HepG2 (cell line): ENCODE results near the gene ANXA7. TPM values are rescaled to one million over a fixed set of nuclear protein-coding genes. Genes with fewer than 3 reads are reported as not detected.

Source experiments
- ATAC-seq: fragments of 200-7000 bp; cut with Tn5 transposase; 3 replicates; pipeline ENCODE4 v1.9.1; 2020; ENCODE audit warnings: mild to moderate bottlenecking, moderate library complexity
- BruUV-seq: library from RNA; stranded (reverse); fragments of 400-500 nt; replicated peaks from 2 replicates; lab custom pipeline; 2021; lab: Mats Ljungman, UMichigan
- CTCF ChIA-PET: fragments of 300-600 bp; formaldehyde crosslinking; extraction: SDS; loops from one replicate; lab custom pipeline; 2021; ENCODE audit warnings: low total read pairs, inconsistent platforms, low intra/inter-chr PET ratio; lab: Yijun Ruan, JAX
- POLR2A ChIA-PET: fragments of 350-600 bp; sonication (Branson Sonifier 250); formaldehyde crosslinking; loops from one replicate; lab custom pipeline; 2020; ENCODE audit warnings: antibody characterized with exemption, inconsistent platforms; lab: Yijun Ruan, JAX
- DNase-seq: peaks from one replicate; pipeline ENCODE4 v3.0.0-alpha.2; 2015; ENCODE audit warnings: low spot score
- FAIRE-seq: peaks from 3 replicates; lab custom pipeline; 2011; peaks lifted over from hg19 to GRCh38; lab: Jason Lieb, UNC
- H2AFZ ChIP-seq: one replicate; pipeline ENCODE4 v1.6.1; 2011; ENCODE audit warnings: low read length, inconsistent platforms
- H3K27ac ChIP-seq: fragments of 300-600 bp; 3 replicates; pipeline ENCODE4 v1.8.0; 2011; ENCODE audit warnings: mixed run types, mild to moderate bottlenecking, mixed read lengths, low read length, inconsistent platforms; ENCODE audit not compliant: insufficient read depth; ENCODE audit errors: extremely low read length
- H3K27me3 ChIP-seq, 2 experiments: fragments of 200-600 bp in 1 of 2; 2 replicates in 1 of 2; 3 replicates in 1 of 2; pipeline versions ENCODE4 v1.6.0 to v1.8.0; 2011; ENCODE audit warnings: low read length in 2 of 2, mild to moderate bottlenecking in 2 of 2, moderate library complexity in 2 of 2, inconsistent platforms in 1 of 2; ENCODE audit not compliant: insufficient read depth in 2 of 2, control insufficient read depth in 1 of 2
- H3K36me3 ChIP-seq, 2 experiments: fragments of 200-600 bp in 1 of 2; replicated peaks in 1 of 2; 2 replicates in 1 of 2; 3 replicates in 1 of 2; pipeline versions ENCODE4 v1.5.1 to v1.8.0; 2011; ENCODE audit warnings: low read length in 2 of 2, inconsistent platforms in 1 of 2; ENCODE audit not compliant: insufficient read depth in 2 of 2, control insufficient read depth in 1 of 2
- H3K4me1 ChIP-seq: 2 replicates; pipeline ENCODE4 v1.5.1; 2012; ENCODE audit warnings: low read length, inconsistent platforms; ENCODE audit not compliant: insufficient read depth
- H3K4me2 ChIP-seq: 2 replicates; pipeline ENCODE4 v1.6.0; 2011; ENCODE audit warnings: low read depth, low read length, inconsistent platforms
- H3K4me3 ChIP-seq, 3 experiments: fragments of 200-600 bp in 1 of 3; sonication (generic), shearing (Covaris generic) in 1 of 3; replicated peaks in 1 of 3; 2 replicates each; pipeline ENCODE4 v1.5.1; 2011 to 2016; ENCODE audit warnings: low read length in 3 of 3, inconsistent platforms in 2 of 3, low read depth in 2 of 3, mild to moderate bottlenecking in 2 of 3, control low read depth in 1 of 3, mixed read lengths in 1 of 3; ENCODE audit not compliant: insufficient read depth in 1 of 3
- H3K79me2 ChIP-seq: one replicate; pipeline ENCODE4 v1.6.1; 2011; ENCODE audit warnings: low read length, inconsistent platforms; ENCODE audit not compliant: insufficient read depth
- H3K9ac ChIP-seq: 2 replicates; pipeline ENCODE4 v1.6.0; 2011; ENCODE audit warnings: mild to moderate bottlenecking, low read depth, low read length, inconsistent platforms; ENCODE audit not compliant: insufficient read depth
- H3K9me3 ChIP-seq: 2 replicates; pipeline ENCODE4 v1.5.1; 2012; ENCODE audit warnings: mild to moderate bottlenecking, low read length
- H4K20me1 ChIP-seq: 2 replicates; pipeline ENCODE4 v1.6.0; 2011; ENCODE audit warnings: inconsistent platforms, mild to moderate bottlenecking, low read length, moderate library complexity; ENCODE audit not compliant: insufficient read depth
- ATF4 ChIP-seq, 2 experiments: fragments of 450-650 bp in 1 of 2; sonication (generic) in 1 of 2; formaldehyde crosslinking; IDR thresholded peaks; 2 replicates each; pipeline versions ENCODE4 v1.5.0 to v1.8.0; 2020 to 2022; ENCODE audit warnings: mild to moderate bottlenecking in 1 of 2, missing genetic modification reagents in 1 of 2
- CBX2 ChIP-seq, 2 experiments: fragments of 200-600 bp in 1 of 2; sonication (generic); formaldehyde crosslinking in 1 of 2; IDR thresholded peaks; 2 replicates each; pipeline versions ENCODE4 v1.7.0 to v1.8.1; 2018 to 2022; ENCODE audit warnings: low read depth in 2 of 2, low read length in 1 of 2, mild to moderate bottlenecking in 1 of 2, missing genetic modification reagents in 1 of 2
- MTF1 ChIP-seq: sonication (generic); formaldehyde crosslinking; IDR thresholded peaks from 2 replicates; pipeline ENCODE4 v1.5.0; 2020; ENCODE audit warnings: missing genetic modification reagents
- NFKBIZ ChIP-seq: IDR thresholded peaks from 2 replicates; pipeline ENCODE4 v1.6.1; 2018; ENCODE audit warnings: missing genetic modification reagents, missing compliant biosample characterization
- PBX3 ChIP-seq: sonication (generic); formaldehyde crosslinking; IDR thresholded peaks from 2 replicates; pipeline ENCODE4 v1.8.1; 2023; ENCODE audit warnings: missing genetic modification reagents, inconsistent platforms, borderline replicate concordance
- PPARG ChIP-seq: conservative IDR thresholded peaks from 2 replicates; pipeline ENCODE4 v1.6.1; 2016; ENCODE audit warnings: missing biosample characterization, missing genetic modification reagents
- REPIN1 ChIP-seq: sonication (generic); formaldehyde crosslinking; IDR thresholded peaks from 2 replicates; pipeline ENCODE4 v1.8.0; 2022; ENCODE audit warnings: missing genetic modification reagents, low read depth, mild to moderate bottlenecking, borderline replicate concordance
- U2AF2 ChIP-seq: fragments of 200-400 bp; formaldehyde crosslinking; IDR thresholded peaks from 2 replicates; pipeline ENCODE4 v1.6.1; 2017; ENCODE audit warnings: low read depth, mild to moderate bottlenecking, low read length
- ZNF317 ChIP-seq: sonication (generic); formaldehyde crosslinking; IDR thresholded peaks from 2 replicates; pipeline ENCODE4 v1.5.0; 2020; ENCODE audit warnings: mild to moderate bottlenecking, missing genetic modification reagents
- ZNF350 ChIP-seq: sonication (generic); formaldehyde crosslinking; IDR thresholded peaks from 2 replicates; pipeline ENCODE4 v1.4.0; 2020; ENCODE audit warnings: mild to moderate bottlenecking, low read depth, missing genetic modification reagents, borderline replicate concordance
- ZNF441 ChIP-seq: sonication (generic); formaldehyde crosslinking; IDR thresholded peaks from 2 replicates; pipeline ENCODE4 v1.7.0; 2021; ENCODE audit warnings: missing genetic modification reagents, borderline replicate concordance
- ZNF564 ChIP-seq: sonication (generic); formaldehyde crosslinking; IDR thresholded peaks from 2 replicates; pipeline ENCODE4 v1.8.1; 2023; ENCODE audit warnings: mild to moderate bottlenecking, missing genetic modification reagents
- ZNF670 ChIP-seq: sonication (generic); formaldehyde crosslinking; IDR thresholded peaks from 2 replicates; pipeline ENCODE4 v1.8.0; 2022; ENCODE audit warnings: mild to moderate bottlenecking, missing genetic modification reagents, borderline replicate concordance
- WGBS: methylation state at CpG from one replicate; pipeline ENCODE4 v1.1.6; 2017; ENCODE audit warnings: low lambda C conversion rate; 5-methylcytosine and 5-hydroxymethylcytosine counted together
- in situ Hi-C: cut with HindIII; loops from 2 replicates; pipeline ENCODE4 v1.10.0; 2017; ENCODE audit warnings: low pct_unique_long_range_greater_than_20kb; ENCODE audit not compliant: extremely low pct_ligation_motif_present
- intact Hi-C: fragments of 100-400 bp; cut with micrococcal nuclease; formaldehyde crosslinking; loops from one replicate; pipeline ENCODE4 v1.10.0; 2022; ENCODE audit not compliant: unreplicated experiment
- polyA plus RNA-seq, 8 experiments: library from polyadenylated mRNA; depleted of rRNA in 3 of 8; stranded (reverse) in 7 of 8; unstranded in 1 of 8; fragments of >200 nt; fragmentation: Illumina TruSeq in 4 of 8; extraction: Trizol in 4 of 8; gene quantifications; 2 replicates each; pipeline versions ENCODE4 v1.2.1 to v1.2.3, GENCODE V29; 2011 to 2016; ENCODE audit warnings: low read depth in 4 of 8, missing spikeins in 1 of 8, mixed read lengths in 1 of 8; ENCODE audit not compliant: insufficient read depth in 1 of 8
- total RNA-seq, 5 experiments: library from RNA; depleted of rRNA; stranded (reverse); fragments of >200 nt; fragmentation: Illumina TruSeq; extraction: Trizol; gene quantifications; 2 replicates each; pipeline ENCODE4 v1.2.3, GENCODE V29; 2016; ENCODE audit warnings: low read depth in 1 of 5
- TF ChIP-seq, protein P1 (sequence below): sonication (generic); formaldehyde crosslinking; IDR thresholded peaks from 2 replicates; pipeline ENCODE4 v1.5.0; 2020; ENCODE audit warnings: missing genetic modification reagents, mild to moderate bottlenecking, borderline replicate concordance

ANXA7 gene
- total and polyA plus RNA-seq, 2 of the 13 experiments (the other 11 are each of a cell fraction or from before 2014, with no cell fraction given): 54.8 to 89.0 TPM

DNA sequence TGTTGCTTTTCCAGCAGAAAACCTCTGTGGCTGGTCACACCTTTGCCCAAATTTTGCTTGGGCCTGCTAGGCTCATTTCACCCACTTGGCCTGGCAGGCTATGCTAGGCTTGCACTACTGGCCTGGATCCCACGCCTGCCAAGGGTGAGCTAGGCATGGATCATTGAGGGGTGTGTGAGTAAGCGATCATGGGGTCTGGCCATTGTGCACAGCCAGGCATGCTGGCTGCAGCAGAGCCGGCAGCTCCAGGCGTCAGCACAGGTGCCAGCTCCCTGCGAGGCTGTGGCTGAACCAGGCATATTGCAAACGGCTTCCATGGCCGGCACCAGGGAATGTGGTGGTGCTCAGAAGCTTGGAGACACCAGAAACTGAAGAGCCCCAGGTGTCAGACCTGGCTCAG is 74.4 kb downstream of the ANXA7 start (continued):
- TF ChIP-seq, protein P1, sequence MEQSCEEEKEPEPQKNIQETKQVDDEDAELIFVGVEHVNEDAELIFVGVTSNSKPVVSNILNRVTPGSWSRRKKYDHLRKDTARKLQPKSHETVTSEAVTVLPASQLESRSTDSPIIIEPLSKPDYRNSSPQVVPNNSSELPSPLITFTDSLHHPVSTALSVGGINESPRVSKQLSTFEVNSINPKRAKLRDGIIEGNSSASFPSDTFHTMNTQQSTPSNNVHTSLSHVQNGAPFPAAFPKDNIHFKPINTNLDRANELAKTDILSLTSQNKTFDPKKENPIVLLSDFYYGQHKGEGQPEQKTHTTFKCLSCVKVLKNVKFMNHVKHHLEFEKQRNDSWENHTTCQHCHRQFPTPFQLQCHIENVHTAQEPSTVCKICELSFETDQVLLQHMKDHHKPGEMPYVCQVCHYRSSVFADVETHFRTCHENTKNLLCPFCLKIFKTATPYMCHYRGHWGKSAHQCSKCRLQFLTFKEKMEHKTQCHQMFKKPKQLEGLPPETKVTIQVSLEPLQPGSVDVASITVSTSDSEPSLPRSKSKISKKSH (CRISPR knock-in tag): no peak
- no peak for TF ChIP-seq MTF1 (CRISPR knock-in tag)
- TF ChIP-seq PBX3 (CRISPR knock-in tag): no peak
- no peak for TF ChIP-seq NFKBIZ (CRISPR knock-in tag)

- in situ Hi-C loops: no loop called here
- no TSS peak for BruUV-seq
- FAIRE-seq: no peak
- Histone ChIP-seq H3K79me2 (no peaks in the 10 kb centered on the region), H4K20me1 (no peaks in the 10 kb centered on the region), H3K27ac (no peak overlapping the region), H2AFZ (no peak overlapping the region), H3K4me1 (no peaks in the 10 kb centered on the region), H3K4me2 (no peak overlapping the region), H3K9ac (no peak overlapping the region), H3K27me3 (no peaks in the 10 kb centered on the region), H3K9me3 (no peaks in the 10 kb centered on the region)
- DNase-seq: no peak
- no peak for ATAC-seq
- POLR2A ChIA-PET: interaction anchor here (1.5 kb wide), 1 partner anchor 20 kb away, joined by 3 read pairs; the partner anchor contains the start of gene CFAP70
- 44% methylated on average over 8 of the region's 8 CpGs for WGBS
- intact Hi-C loops: no loop called here
- TF ChIP-seq ZNF564 (CRISPR knock-in tag): no peak
- TF ChIP-seq CBX2 (IDR thresholded peaks at IDR 0.05; ENCODE audit: low read depth, low read length): no peak
- TF ChIP-seq CBX2 (CRISPR knock-in tag; IDR thresholded peaks at IDR 0.05; ENCODE audit: low read depth): no peak
- no peak for TF ChIP-seq ATF4 (CRISPR knock-in tag; IDR thresholded peaks at IDR 0.05)
- TF ChIP-seq ZNF670 (CRISPR knock-in tag): no peak
- no peak for TF ChIP-seq ZNF441 (CRISPR knock-in tag)
- TF ChIP-seq ZNF317 (CRISPR knock-in tag): no peak
- no peak for TF ChIP-seq PPARG (CRISPR knock-in tag)
- no peak for TF ChIP-seq U2AF2
- no peak for TF ChIP-seq ZNF350 (CRISPR knock-in tag)
- TF ChIP-seq REPIN1 (CRISPR knock-in tag): no peak
- TF ChIP-seq, all 625 proteins: peak for 0
- Histone ChIP-seq H3K36me3 (no peaks in the 10 kb centered on the region), H3K4me3 (no peak overlapping the region)
- CTCF ChIA-PET: no interaction called here
Observed at GRCh38 chr10:73338801-73339368, 75.0 kb downstream of the ANXA7 start.
